NCI-H2171 (cell line): ENCODE results near the gene SRD5A3.

ENCODE experiments used
- DNase-seq: peaks from one replicate; lab custom pipeline; 2025; lab: John Stamatoyannopoulos, UW

The SRD5A3 gene

GRCh38 chr4:55345980-55346850, at the start of gene SRD5A3:
Gene SRD5A3, plus strand, starts transcription at chr4:55346242. Its CDS starts 95 bp downstream, at chr4:55346337.
- DNase-seq: peak; percentile 51

- no peak for DNase-seq
Measured at GRCh38 chr4:55297346-55297745, 48.7 kb upstream of the SRD5A3 start.

- no peak for DNase-seq
Measured at GRCh38 chr4:55303760-55304165, 42.3 kb upstream of the SRD5A3 start.

- DNase-seq: no peak
Measured at GRCh38 chr4:55304303-55304702, 41.7 kb upstream of the SRD5A3 start.

- no peak for DNase-seq
Measured at GRCh38 chr4:55308071-55308470, 38.0 kb upstream of the SRD5A3 start.

- no peak for DNase-seq
Measured at GRCh38 chr4:55311792-55312488, 34.1 kb upstream of the SRD5A3 start.

- DNase-seq: peak; percentile 2
Measured at GRCh38 chr4:55312489-55313101, 33.4 kb upstream of the SRD5A3 start.

GRCh38 chr4:55314141-55314820, 31.8 kb upstream of the SRD5A3 start:
- DNase-seq: no peak

GRCh38 chr4:55318175-55319129, 27.6 kb upstream of the SRD5A3 start:
- no peak for DNase-seq

- DNase-seq: peak; percentile 21
Measured at GRCh38 chr4:55321707-55322264, 24.3 kb upstream of the SRD5A3 start.

GRCh38 chr4:55323375-55323774, 22.7 kb upstream of the SRD5A3 start:
- no peak for DNase-seq

GRCh38 chr4:55326629-55327028, 19.4 kb upstream of the SRD5A3 start:
- DNase-seq: no peak

GRCh38 chr4:55329012-55329411, 17.0 kb upstream of the SRD5A3 start:
- DNase-seq: no peak

GRCh38 chr4:55330241-55330640, 15.8 kb upstream of the SRD5A3 start:
- DNase-seq: no peak

- DNase-seq: no peak
Measured at GRCh38 chr4:55336138-55337034, 9.7 kb upstream of the SRD5A3 start.

GRCh38 chr4:55337944-55338343, 8.1 kb upstream of the SRD5A3 start:
- no peak for DNase-seq

- DNase-seq: no peak
Measured at GRCh38 chr4:55338486-55338885, 7.6 kb upstream of the SRD5A3 start.

GRCh38 chr4:55340266-55340665, 5.8 kb upstream of the SRD5A3 start:
- DNase-seq: no peak

GRCh38 chr4:55343887-55344286, 2.2 kb upstream of the SRD5A3 start:
- DNase-seq: no peak

- no peak for DNase-seq
Measured at GRCh38 chr4:55345054-55345453, 988 bp upstream of the SRD5A3 start.
